ENCODE results near the gene P2RX3.

The P2RX3 gene

GRCh38 chr11:57320067-57320718 lies 18.0 kb upstream of the P2RX3 start:
- H3K27me3 ChIP-seq (ENCODE audit: insufficient read depth, low read length), result no peaks in the 10 kb centered on the region
- no peak overlapping the region for H3K4me3 ChIP-seq (ENCODE audit: low read depth, low read length)
- no peaks in the 10 kb centered on the region for H3K9me3 ChIP-seq (ENCODE audit: insufficient read depth, low read depth, low read length)
- H3K79me1 ChIP-seq (ENCODE audit: low read length), result peaks cover 24% of the 10 kb centered on the region
- H3K4me2 ChIP-seq (ENCODE audit: low read length), result no peak overlapping the region
- WGBS (ENCODE audit: extremely low coverage, insufficient coverage, insufficient read length), result no CpG with 5 or more reads among the region's 22 CpGs
- no peak overlapping the region for H2BK120ac ChIP-seq (ENCODE audit: insufficient read depth, low read length, poor library complexity)
- H2AK5ac ChIP-seq (ENCODE audit: low read length), result no peak overlapping the region
- H2AFZ ChIP-seq (ENCODE audit: insufficient read depth, low read length, poor library complexity), result no peak overlapping the region
- no peak overlapping the region for H2BK5ac ChIP-seq (ENCODE audit: low read depth, low read length, poor library complexity)
- peak overlapping the region; percentile 21 for H3K4ac ChIP-seq (ENCODE audit: low read depth, low read length)
- H3K9ac ChIP-seq (ENCODE audit: low read length), result no peak overlapping the region
- no peak for DNase-seq
- H3K18ac ChIP-seq (ENCODE audit: low read length), result peak overlapping the region; percentile 56
- no peak overlapping the region for H3K23ac ChIP-seq (ENCODE audit: low read length)
- H3K14ac ChIP-seq (ENCODE audit: low read length), result no peak overlapping the region
- H4K8ac ChIP-seq (ENCODE audit: low read depth, low read length), result no peak overlapping the region
- H3K79me2 ChIP-seq (ENCODE audit: control insufficient read depth, insufficient read depth, low read length, poor library complexity), result peaks cover 23% of the 10 kb centered on the region
- no peak overlapping the region for H2BK12ac ChIP-seq (ENCODE audit: low read length)
- H4K91ac ChIP-seq (ENCODE audit: low read depth, low read length), result no peak overlapping the region
- H3K27ac ChIP-seq (ENCODE audit: low read depth, low read length), result no peak overlapping the region
- no peak overlapping the region for H4K12ac ChIP-seq (ENCODE audit: low read depth, low read length)
- peaks cover 42 to 50% of the 10 kb centered on the region in 2 experiments for H3K36me3 ChIP-seq (ENCODE audit: control insufficient read depth in 1 of 2, insufficient read depth in 2 of 2, low read length in 2 of 2)
- peaks cover 20 to 40% of the 10 kb centered on the region in 2 experiments for H3K4me1 ChIP-seq (ENCODE audit: control insufficient read depth in 1 of 2, insufficient read depth in 2 of 2, low read length in 2 of 2)

- H3K18ac ChIP-seq (ENCODE audit: low read length), result no peak overlapping the region
- no peak overlapping the region for H3K4me3 ChIP-seq (ENCODE audit: low read depth, low read length)
- H2BK12ac ChIP-seq (ENCODE audit: low read length), result no peak overlapping the region
- no peak overlapping the region for H2BK120ac ChIP-seq (ENCODE audit: insufficient read depth, low read length, poor library complexity)
- peaks cover 37 to 43% of the 10 kb centered on the region in 2 experiments for H3K36me3 ChIP-seq (ENCODE audit: control insufficient read depth in 1 of 2, insufficient read depth in 2 of 2, low read length in 2 of 2)
- H3K9ac ChIP-seq (ENCODE audit: low read length), result no peak overlapping the region
- H4K8ac ChIP-seq (ENCODE audit: low read depth, low read length), result no peak overlapping the region
- no peak overlapping the region for H3K14ac ChIP-seq (ENCODE audit: low read length)
- H2BK5ac ChIP-seq (ENCODE audit: low read depth, low read length, poor library complexity), result no peak overlapping the region
- H3K23ac ChIP-seq (ENCODE audit: low read length), result no peak overlapping the region
- peaks cover 26 to 45% of the 10 kb centered on the region in 2 experiments for H3K4me1 ChIP-seq (ENCODE audit: control insufficient read depth in 1 of 2, insufficient read depth in 2 of 2, low read length in 2 of 2)
- no peak overlapping the region for H4K91ac ChIP-seq (ENCODE audit: low read depth, low read length)
- H3K4ac ChIP-seq (ENCODE audit: low read depth, low read length), result peak overlapping the region; percentile 91
- H3K79me2 ChIP-seq (ENCODE audit: control insufficient read depth, insufficient read depth, low read length, poor library complexity), result peaks cover 23% of the 10 kb centered on the region
- no peaks in the 10 kb centered on the region for H3K9me3 ChIP-seq (ENCODE audit: insufficient read depth, low read depth, low read length)
- H3K27me3 ChIP-seq (ENCODE audit: insufficient read depth, low read length), result no peaks in the 10 kb centered on the region
- WGBS (ENCODE audit: extremely low coverage, insufficient coverage, insufficient read length), result no CpG with 5 or more reads among the region's 2 CpGs
- H3K79me1 ChIP-seq (ENCODE audit: low read length), result peaks cover 28% of the 10 kb centered on the region
- no peak overlapping the region for H2AK5ac ChIP-seq (ENCODE audit: low read length)
- DNase-seq, result no peak
- H2AFZ ChIP-seq (ENCODE audit: insufficient read depth, low read length, poor library complexity), result no peak overlapping the region
- H3K4me2 ChIP-seq (ENCODE audit: low read length), result peak overlapping the region; percentile 90
- H4K12ac ChIP-seq (ENCODE audit: low read depth, low read length), result no peak overlapping the region
- H3K27ac ChIP-seq (ENCODE audit: low read depth, low read length), result no peak overlapping the region
Measured at GRCh38 chr11:57320719-57321387, 17.3 kb upstream of the P2RX3 start.

GRCh38 chr11:57321388-57322255 lies 16.5 kb upstream of the P2RX3 start:
- Histone ChIP-seq H3K4me1 (ENCODE audit: control insufficient read depth in 1 of 2, insufficient read depth in 2 of 2, low read length in 2 of 2) (peaks cover 30 to 48% of the 10 kb centered on the region in 2 experiments), H2AK5ac (ENCODE audit: low read length) (peak overlapping the region; percentile 66), H2BK12ac (ENCODE audit: low read length) (peak overlapping the region; percentile 54), H3K79me2 (ENCODE audit: control insufficient read depth, insufficient read depth, low read length, poor library complexity) (peaks cover 23% of the 10 kb centered on the region), H2BK5ac (ENCODE audit: low read depth, low read length, poor library complexity) (peak overlapping the region; percentile 68), H3K23ac (ENCODE audit: low read length) (no peak overlapping the region), H4K8ac (ENCODE audit: low read depth, low read length) (peak overlapping the region; percentile 25), H3K18ac (ENCODE audit: low read length) (peak overlapping the region; percentile 85), H3K9me3 (ENCODE audit: insufficient read depth, low read depth, low read length) (no peaks in the 10 kb centered on the region), H3K79me1 (ENCODE audit: low read length) (peaks cover 28% of the 10 kb centered on the region), H2AFZ (ENCODE audit: insufficient read depth, low read length, poor library complexity) (no peak overlapping the region), H3K27ac (ENCODE audit: low read depth, low read length) (peak overlapping the region; percentile 88), H2BK120ac (ENCODE audit: insufficient read depth, low read length, poor library complexity) (peak overlapping the region; percentile 57), H3K36me3 (ENCODE audit: control insufficient read depth in 1 of 2, insufficient read depth in 2 of 2, low read length in 2 of 2) (peaks cover 37 to 43% of the 10 kb centered on the region in 2 experiments), H3K4me2 (ENCODE audit: low read length) (peak overlapping the region; percentile 90), H3K14ac (ENCODE audit: low read length) (peak overlapping the region; percentile 54), H3K4me3 (ENCODE audit: low read depth, low read length) (no peak overlapping the region), H4K12ac (ENCODE audit: low read depth, low read length) (peak overlapping the region; percentile 45), H3K27me3 (ENCODE audit: insufficient read depth, low read length) (no peaks in the 10 kb centered on the region), H3K4ac (ENCODE audit: low read depth, low read length) (peak overlapping the region; percentile 91), H4K91ac (ENCODE audit: low read depth, low read length) (peak overlapping the region; percentile 80), H3K9ac (ENCODE audit: low read length) (peak overlapping the region; percentile 2)
- WGBS (ENCODE audit: extremely low coverage, insufficient coverage, insufficient read length), result no CpG with 5 or more reads among the region's 6 CpGs
- no peak for DNase-seq
